Nephron progenitor cell (in vitro differentiated cells): ENCODE data around the gene BACE2.

Experiments used
- DNase-seq: peaks from one replicate; pipeline ENCODE4 v3.0.0; 2021
- H3K27ac Mint-ChIP-seq: 2 replicates; pipeline ENCODE4 v1.8.0; 2021; ENCODE audit warnings: mild to moderate bottlenecking, moderate library complexity, mixed read lengths
- H3K27me3 Mint-ChIP-seq: 2 replicates; pipeline ENCODE4 v1.8.0; 2021; ENCODE audit warnings: mild to moderate bottlenecking, low read depth, mixed read lengths; ENCODE audit not compliant: poor library complexity
- H3K36me3 Mint-ChIP-seq: 2 replicates; pipeline ENCODE4 v1.8.0; 2021; ENCODE audit warnings: low read depth, mixed read lengths
- H3K4me1 Mint-ChIP-seq: 2 replicates; pipeline ENCODE4 v1.8.0; 2021; ENCODE audit warnings: mixed read lengths
- H3K4me3 Mint-ChIP-seq: 2 replicates; pipeline ENCODE4 v1.8.0; 2021; ENCODE audit warnings: mild to moderate bottlenecking, moderate library complexity, mixed read lengths
- H3K9me3 Mint-ChIP-seq: 2 replicates; pipeline ENCODE4 v1.8.0; 2021; ENCODE audit warnings: mild to moderate bottlenecking, moderate library complexity, mixed read lengths
- TF ChIP-seq, protein P1 (sequence below): fragments of 200-600 bp; sonication (generic); IDR thresholded peaks from 2 replicates; pipeline ENCODE4 v1.5.0; 2021; ENCODE audit warnings: antibody characterized with exemption

The BACE2 gene

GRCh38 chr21:41327753-41328152 lies 159.8 kb downstream of the BACE2 start:
- Mint-ChIP-seq H3K4me1 (peaks cover 12% of the 10 kb centered on the region), H3K27me3 (peaks cover 10% of the 10 kb centered on the region), H3K36me3 (no peaks in the 10 kb centered on the region), H3K27ac (no peak overlapping the region), H3K9me3 (peaks cover 4% of the 10 kb centered on the region), H3K4me3 (no peak overlapping the region)
- no peak for DNase-seq
- TF ChIP-seq, protein P1, sequence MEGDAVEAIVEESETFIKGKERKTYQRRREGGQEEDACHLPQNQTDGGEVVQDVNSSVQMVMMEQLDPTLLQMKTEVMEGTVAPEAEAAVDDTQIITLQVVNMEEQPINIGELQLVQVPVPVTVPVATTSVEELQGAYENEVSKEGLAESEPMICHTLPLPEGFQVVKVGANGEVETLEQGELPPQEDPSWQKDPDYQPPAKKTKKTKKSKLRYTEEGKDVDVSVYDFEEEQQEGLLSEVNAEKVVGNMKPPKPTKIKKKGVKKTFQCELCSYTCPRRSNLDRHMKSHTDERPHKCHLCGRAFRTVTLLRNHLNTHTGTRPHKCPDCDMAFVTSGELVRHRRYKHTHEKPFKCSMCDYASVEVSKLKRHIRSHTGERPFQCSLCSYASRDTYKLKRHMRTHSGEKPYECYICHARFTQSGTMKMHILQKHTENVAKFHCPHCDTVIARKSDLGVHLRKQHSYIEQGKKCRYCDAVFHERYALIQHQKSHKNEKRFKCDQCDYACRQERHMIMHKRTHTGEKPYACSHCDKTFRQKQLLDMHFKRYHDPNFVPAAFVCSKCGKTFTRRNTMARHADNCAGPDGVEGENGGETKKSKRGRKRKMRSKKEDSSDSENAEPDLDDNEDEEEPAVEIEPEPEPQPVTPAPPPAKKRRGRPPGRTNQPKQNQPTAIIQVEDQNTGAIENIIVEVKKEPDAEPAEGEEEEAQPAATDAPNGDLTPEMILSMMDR: no peak

GRCh38 chr21:41328660-41329607 lies 161.0 kb downstream of the BACE2 start:
- peaks cover 4% of the 10 kb centered on the region for H3K4me1 Mint-ChIP-seq
- peak overlapping the region; percentile 88 for H3K27ac Mint-ChIP-seq
- H3K9me3 Mint-ChIP-seq: peaks cover 16% of the 10 kb centered on the region
- no peak for DNase-seq
- H3K27me3 Mint-ChIP-seq: peaks cover 10% of the 10 kb centered on the region
- no peak overlapping the region for H3K4me3 Mint-ChIP-seq
- TF ChIP-seq, protein P1: no peak
- no peaks in the 10 kb centered on the region for H3K36me3 Mint-ChIP-seq
